Suprapubic skin (tissue), 4 donors: Measurements from ENCODE around the gene MAP3K13. TPM values are rescaled to one million over a fixed set of nuclear protein-coding genes. Genes with fewer than 3 reads are reported as not detected.

Experiments used
- DNase-seq, 2 donors: peaks; one replicate each; pipeline ENCODE4 v3.0.0-alpha.2; 2019; ENCODE audit warnings: low spot score in 2 of 2
- H3K27ac ChIP-seq: fragments of 200-600 bp; sonication (generic); one replicate; pipeline ENCODE4 v1.5.1; 2019
- H3K27me3 ChIP-seq: fragments of 200-600 bp; sonication (generic); one replicate; pipeline ENCODE4 v1.5.1; 2019
- H3K36me3 ChIP-seq: fragments of 200-600 bp; sonication (generic); one replicate; pipeline ENCODE4 v1.5.1; 2019
- H3K4me1 ChIP-seq: fragments of 200-600 bp; sonication (generic); one replicate; pipeline ENCODE4 v1.5.1; 2019
- H3K4me3 ChIP-seq: fragments of 200-600 bp; sonication (generic); one replicate; pipeline ENCODE4 v1.5.1; 2019; ENCODE audit warnings: mild to moderate bottlenecking
- H3K9me3 ChIP-seq: fragments of 200-600 bp; sonication (generic); one replicate; pipeline ENCODE4 v1.5.1; 2019
- EP300 ChIP-seq: sonication (generic); formaldehyde crosslinking; IDR thresholded peaks from one replicate; pipeline ENCODE4 v1.6.1; 2017; ENCODE audit warnings: antibody characterized with exemption
- POLR2A ChIP-seq, 2 donors: fragments of 450-650 bp; IDR thresholded peaks; one replicate each; pipeline ENCODE4 v1.6.1; 2017; ENCODE audit warnings: antibody characterized with exemption in 2 of 2, mild to moderate bottlenecking in 2 of 2, moderate library complexity in 2 of 2
- POLR2AphosphoS5 ChIP-seq, 3 donors: sonication (generic); formaldehyde crosslinking; IDR thresholded peaks; one replicate each; pipeline ENCODE4 v1.6.1; 2017; ENCODE audit warnings: antibody characterized with exemption in 3 of 3
- WGBS: methylation state at CpG from one replicate; pipeline ENCODE4 v1.1.5; 2018; 5-methylcytosine and 5-hydroxymethylcytosine counted together
- total RNA-seq, 4 donors: library from RNA; depleted of rRNA; stranded (reverse); fragments of >200 nt; gene quantifications; one replicate each; pipeline ENCODE4 v1.1.0, GENCODE V29; 2016
- TF ChIP-seq, protein P1 (sequence below), 2 donors: fragments of 200-600 bp in 1 of 2; fragments of 450-650 bp in 1 of 2; sonication (generic) in 1 of 2; IDR thresholded peaks; one replicate each; pipeline ENCODE4 v1.5.1; 2016 to 2019; ENCODE audit warnings: antibody characterized with exemption in 2 of 2, mild to moderate bottlenecking in 1 of 2, moderate library complexity in 1 of 2

The MAP3K13 gene
- total RNA-seq, 4 donors from 2014 or later: 18.0 to 19.6 (median 18.6) TPM

DNA sequence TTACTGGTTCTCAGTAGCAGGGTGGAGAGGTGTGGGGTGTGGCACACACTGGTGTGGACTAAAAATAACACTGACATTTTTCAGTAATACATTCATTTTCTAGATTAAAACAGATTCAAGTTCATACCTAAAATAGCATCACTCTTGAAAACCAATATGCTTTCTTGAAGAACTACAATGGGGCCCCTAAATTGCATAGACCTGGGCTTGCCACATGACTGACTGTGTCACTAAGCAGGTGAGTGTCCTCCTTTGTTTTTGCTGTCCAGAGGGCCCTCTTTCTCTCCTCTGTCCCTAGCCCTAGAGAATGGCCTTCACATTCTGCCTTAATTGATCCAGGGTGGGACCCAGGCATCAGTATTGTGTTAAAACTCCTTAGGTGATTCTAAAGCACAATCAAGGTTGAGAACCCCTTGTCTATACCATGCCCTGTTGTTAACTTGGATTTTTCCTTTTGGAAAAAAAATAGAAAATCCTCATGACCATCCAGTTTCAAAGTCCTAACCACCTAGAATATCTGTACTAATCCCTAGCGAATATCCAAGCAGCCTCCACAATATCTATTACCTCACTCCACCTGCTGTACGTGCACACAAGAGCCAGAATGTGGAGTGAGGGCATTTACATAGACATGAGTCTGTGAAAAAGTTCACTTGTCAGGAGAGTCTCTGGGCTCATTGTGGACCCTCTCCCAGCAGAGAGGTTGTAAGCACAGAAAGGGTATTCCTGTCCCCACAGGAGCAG lies 154.6 kb downstream of the MAP3K13 start:
- no peak overlapping the region for H3K27ac ChIP-seq
- no peak for TF ChIP-seq EP300
- TF ChIP-seq POLR2AphosphoS5 (IDR thresholded peaks at IDR 0.05): no peak
- no peaks in the 10 kb centered on the region for H3K4me1 ChIP-seq
- H3K9me3 ChIP-seq: no peaks in the 10 kb centered on the region
- no peak overlapping the region for H3K4me3 ChIP-seq
- H3K27me3 ChIP-seq: no peaks in the 10 kb centered on the region
- WGBS: 78% methylated on average over 2 of the region's 2 CpGs
- DNase-seq: no peak
- H3K36me3 ChIP-seq: no peaks in the 10 kb centered on the region

DNA sequence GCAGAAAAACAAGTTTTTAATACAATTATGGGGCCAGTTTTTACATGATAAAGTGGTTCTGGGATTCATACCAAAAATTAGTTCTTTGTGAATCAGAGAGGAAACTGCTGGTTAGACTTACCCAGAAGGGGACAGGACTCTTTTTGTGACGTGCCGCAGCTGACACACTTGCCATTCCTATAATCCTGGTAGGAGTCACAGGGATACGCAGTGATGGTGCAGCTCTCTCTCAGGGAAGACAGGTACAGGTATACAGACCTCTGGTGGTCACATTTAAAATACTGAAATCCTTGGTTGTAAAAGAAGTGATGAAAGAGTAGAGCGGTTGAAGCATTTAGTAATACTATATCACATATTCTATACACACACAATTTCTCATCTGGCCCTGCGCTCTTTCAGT lies 156.1 kb downstream of the MAP3K13 start:
- no peak overlapping the region for H3K27ac ChIP-seq
- 67% methylated on average over 5 of the region's 5 CpGs for WGBS

DNA sequence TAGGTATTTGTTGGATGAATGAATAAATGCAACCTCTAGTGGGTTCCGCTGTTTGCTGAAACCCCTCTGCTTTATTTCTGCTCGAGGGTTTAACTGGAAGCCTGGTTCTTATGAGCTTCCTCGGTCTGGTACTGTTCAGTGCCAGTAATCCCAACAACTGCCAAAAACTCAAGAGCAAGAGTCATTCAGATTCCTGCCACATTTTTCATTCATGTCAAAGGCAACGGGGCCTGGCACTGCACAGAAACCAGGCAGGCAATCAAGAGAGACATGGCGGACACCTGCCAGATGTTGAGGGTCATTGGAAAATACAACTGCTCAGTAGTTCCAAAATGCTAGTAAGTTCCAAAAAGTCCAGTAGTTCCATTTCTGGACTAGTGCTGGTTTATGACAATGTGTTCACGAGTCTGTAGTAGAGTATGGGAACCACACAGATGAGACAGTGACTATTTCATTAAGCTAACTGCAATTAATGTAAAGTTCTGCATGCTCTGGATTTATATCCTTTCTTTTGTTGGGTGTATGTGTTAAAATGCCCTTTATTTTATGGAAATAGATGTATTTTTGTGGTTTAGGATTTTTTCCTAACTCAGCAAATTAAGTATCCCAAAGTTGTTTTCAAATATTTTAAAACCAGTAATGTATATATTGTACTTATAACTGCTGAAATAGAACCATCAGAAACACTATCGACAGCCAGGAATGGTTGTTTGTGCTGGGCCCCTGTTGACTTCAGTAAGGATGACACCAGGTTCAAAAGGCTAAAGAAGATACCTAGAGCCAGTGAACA lies 158.6 kb downstream of the MAP3K13 start:
- DNase-seq: no peak
- WGBS: 86% methylated on average over 7 of the region's 7 CpGs
- Histone ChIP-seq H3K27me3 (no peaks in the 10 kb centered on the region), H3K27ac (no peak overlapping the region), H3K9me3 (no peaks in the 10 kb centered on the region), H3K4me3 (no peak overlapping the region), H3K4me1 (no peaks in the 10 kb centered on the region), H3K36me3 (no peaks in the 10 kb centered on the region)
- TF ChIP-seq, protein P1, sequence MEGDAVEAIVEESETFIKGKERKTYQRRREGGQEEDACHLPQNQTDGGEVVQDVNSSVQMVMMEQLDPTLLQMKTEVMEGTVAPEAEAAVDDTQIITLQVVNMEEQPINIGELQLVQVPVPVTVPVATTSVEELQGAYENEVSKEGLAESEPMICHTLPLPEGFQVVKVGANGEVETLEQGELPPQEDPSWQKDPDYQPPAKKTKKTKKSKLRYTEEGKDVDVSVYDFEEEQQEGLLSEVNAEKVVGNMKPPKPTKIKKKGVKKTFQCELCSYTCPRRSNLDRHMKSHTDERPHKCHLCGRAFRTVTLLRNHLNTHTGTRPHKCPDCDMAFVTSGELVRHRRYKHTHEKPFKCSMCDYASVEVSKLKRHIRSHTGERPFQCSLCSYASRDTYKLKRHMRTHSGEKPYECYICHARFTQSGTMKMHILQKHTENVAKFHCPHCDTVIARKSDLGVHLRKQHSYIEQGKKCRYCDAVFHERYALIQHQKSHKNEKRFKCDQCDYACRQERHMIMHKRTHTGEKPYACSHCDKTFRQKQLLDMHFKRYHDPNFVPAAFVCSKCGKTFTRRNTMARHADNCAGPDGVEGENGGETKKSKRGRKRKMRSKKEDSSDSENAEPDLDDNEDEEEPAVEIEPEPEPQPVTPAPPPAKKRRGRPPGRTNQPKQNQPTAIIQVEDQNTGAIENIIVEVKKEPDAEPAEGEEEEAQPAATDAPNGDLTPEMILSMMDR (IDR thresholded peaks at IDR 0.05): no peak
- no peak for TF ChIP-seq POLR2A (IDR thresholded peaks at IDR 0.05)
- TF ChIP-seq POLR2AphosphoS5 (IDR thresholded peaks at IDR 0.05): no peak
- TF ChIP-seq EP300: no peak

More for the DNA sequence above, 156.1 kb downstream of the MAP3K13 start:
- Histone ChIP-seq H3K4me1 (no peaks in the 10 kb centered on the region), H3K4me3 (no peak overlapping the region), H3K27me3 (no peaks in the 10 kb centered on the region), H3K36me3 (no peaks in the 10 kb centered on the region), H3K9me3 (no peaks in the 10 kb centered on the region)
- no peak for DNase-seq
- TF ChIP-seq POLR2A (IDR thresholded peaks at IDR 0.05): no peak
- TF ChIP-seq EP300: no peak
- TF ChIP-seq, protein P1 (IDR thresholded peaks at IDR 0.05): no peak
- TF ChIP-seq POLR2AphosphoS5 (IDR thresholded peaks at IDR 0.05): no peak

DNA sequence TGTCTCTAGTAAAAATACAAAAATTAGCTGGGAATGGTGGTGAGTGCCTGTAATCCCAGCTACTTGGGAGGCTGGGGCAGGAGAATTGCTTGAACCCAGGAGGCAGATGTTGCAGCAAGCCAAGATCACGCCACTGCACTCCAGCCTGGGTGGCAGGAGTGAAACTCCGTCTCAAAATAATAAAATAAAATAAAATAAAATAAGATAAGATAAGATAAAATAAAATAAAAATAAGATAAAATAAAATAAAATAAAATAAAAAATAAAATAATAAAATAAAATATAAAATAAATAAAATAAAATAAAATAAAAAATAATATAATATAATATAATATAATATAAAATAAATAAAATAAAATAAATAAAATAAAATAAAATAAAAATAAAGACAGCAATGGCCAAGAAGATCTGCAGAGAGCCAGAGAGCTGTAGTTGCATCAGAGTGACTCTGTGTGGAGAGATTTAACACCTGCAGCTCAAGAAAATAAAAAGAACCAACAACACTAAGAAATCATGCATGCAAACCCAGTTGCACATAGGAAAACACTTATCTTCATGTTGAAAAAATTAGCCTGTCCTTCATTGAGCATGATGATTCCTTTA lies 163.5 kb downstream of the MAP3K13 start:
- no peak for TF ChIP-seq POLR2A (IDR thresholded peaks at IDR 0.05)
- TF ChIP-seq, protein P1 (IDR thresholded peaks at IDR 0.05): no peak
- no peak for TF ChIP-seq EP300
- no peak for TF ChIP-seq POLR2AphosphoS5 (IDR thresholded peaks at IDR 0.05)
- no peak overlapping the region for H3K4me3 ChIP-seq
- no peak for DNase-seq

DNA sequence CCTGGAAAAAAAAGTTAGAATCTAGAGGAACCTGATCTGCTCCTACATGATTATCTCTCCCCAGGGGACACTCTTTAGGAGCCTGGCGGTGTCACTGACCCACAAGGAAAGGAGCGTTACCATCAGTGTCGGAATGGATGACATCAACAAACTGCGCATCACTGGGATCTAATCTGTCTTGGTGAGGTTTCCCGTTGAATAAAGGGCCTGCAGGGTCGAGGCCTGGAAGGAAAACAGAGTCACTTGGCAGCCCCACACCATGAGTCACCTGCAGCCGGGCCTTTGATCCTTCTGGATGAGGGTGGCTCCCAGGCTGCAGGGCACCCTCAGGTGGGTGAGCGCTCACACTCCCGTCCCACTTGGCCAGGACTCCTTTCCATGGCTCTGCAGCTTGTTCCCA lies 164.4 kb downstream of the MAP3K13 start:
- H3K4me1 ChIP-seq: peaks cover 10% of the 10 kb centered on the region
- TF ChIP-seq POLR2A (IDR thresholded peaks at IDR 0.05): no peak

More for the DNA sequence above, 163.5 kb downstream of the MAP3K13 start:
- Histone ChIP-seq H3K27me3 (no peaks in the 10 kb centered on the region), H3K36me3 (no peaks in the 10 kb centered on the region), H3K9me3 (no peaks in the 10 kb centered on the region), H3K27ac (no peak overlapping the region), H3K4me1 (peaks cover 10% of the 10 kb centered on the region)
- 87% methylated on average over 2 of the region's 2 CpGs for WGBS

DNA sequence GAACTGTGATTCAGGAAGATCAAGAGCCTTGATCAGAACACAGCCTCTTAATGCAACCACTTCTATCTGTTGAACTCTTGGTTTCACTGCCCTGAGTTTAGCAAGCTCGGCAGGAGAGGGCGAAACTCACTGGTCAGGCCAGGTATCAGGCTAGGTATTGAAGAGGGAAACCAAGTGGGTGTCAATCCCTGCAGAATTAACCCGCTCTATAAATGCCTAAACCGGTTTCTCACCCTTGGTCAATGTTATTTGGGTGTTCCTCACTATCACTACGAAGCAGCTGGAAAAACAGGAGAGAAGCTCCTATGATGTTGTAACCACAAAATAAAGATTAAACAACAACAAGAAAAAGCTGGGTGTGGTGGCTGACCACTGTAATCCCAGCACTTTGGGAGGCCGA lies 165.6 kb downstream of the MAP3K13 start:
- H3K36me3 ChIP-seq: no peaks in the 10 kb centered on the region
- 75% methylated on average over 6 of the region's 6 CpGs for WGBS
- no peak overlapping the region for H3K27ac ChIP-seq
- TF ChIP-seq POLR2A (IDR thresholded peaks at IDR 0.05): no peak
- TF ChIP-seq POLR2AphosphoS5 (IDR thresholded peaks at IDR 0.05): no peak
- TF ChIP-seq, protein P1 (IDR thresholded peaks at IDR 0.05): no peak
- no peak for TF ChIP-seq EP300
- H3K4me1 ChIP-seq: peaks cover 10% of the 10 kb centered on the region
- no peak for DNase-seq
- no peaks in the 10 kb centered on the region for H3K9me3 ChIP-seq
- H3K4me3 ChIP-seq: no peak overlapping the region
- H3K27me3 ChIP-seq: no peaks in the 10 kb centered on the region

More for the DNA sequence above, 164.4 kb downstream of the MAP3K13 start:
- peak overlapping the region; percentile 19 for H3K27ac ChIP-seq
- H3K9me3 ChIP-seq: no peaks in the 10 kb centered on the region
- H3K36me3 ChIP-seq: no peaks in the 10 kb centered on the region
- peak in 1 of 2 donors; percentile 43 for DNase-seq
- no peak overlapping the region for H3K4me3 ChIP-seq
- 60% methylated on average over 7 of the region's 9 CpGs for WGBS
- H3K27me3 ChIP-seq: no peaks in the 10 kb centered on the region
